LNCaP clone FGC (cell line): ENCODE measurements around the gene PDPR.
"Not testable (repeated sequence)": the region's sequence is repeated elsewhere in the genome, so short reads cannot be mapped to it uniquely, and the experiment has no call there.

Experiments
- DNase-seq: peaks from one replicate; pipeline ENCODE4 v3.0.0-alpha.2; 2011; ENCODE audit warnings: low read depth
- H3K4me3 ChIP-seq: 2 replicates; pipeline ENCODE4 v1.5.1; 2011; ENCODE audit warnings: mild to moderate bottlenecking, low read depth, low read length, control low read depth

The PDPR gene

GRCh38 chr16:70113982-70114826 is at the start of gene PDPR:
Gene PDPR (plus strand): TSS chr16:70114332. CDS start chr16:70120493, 6,161 bp downstream.
- DNase-seq: peak; percentile 55
- peak within 1 kb of the TSS; percentile 72 for H3K4me3 ChIP-seq

GRCh38 chr16:70064841-70065370 is 49.2 kb upstream of the PDPR start:
- peak overlapping the region; percentile 78 for H3K4me3 ChIP-seq
- not testable (repeated sequence) for DNase-seq

- peak overlapping the region; percentile 78 for H3K4me3 ChIP-seq
- not testable (repeated sequence) for DNase-seq
Observed at GRCh38 chr16:70065376-70065745, 48.8 kb upstream of the PDPR start.

- peak; percentile 43 for DNase-seq
- H3K4me3 ChIP-seq: peak overlapping the region; percentile 78
Observed at GRCh38 chr16:70065746-70066658, 48.1 kb upstream of the PDPR start.

GRCh38 chr16:70066751-70067150 is 47.4 kb upstream of the PDPR start:
- peak overlapping the region; percentile 78 for H3K4me3 ChIP-seq
- not testable (repeated sequence) for DNase-seq

- not testable (repeated sequence) for DNase-seq, H3K4me3 ChIP-seq
Observed at GRCh38 chr16:70079081-70079480, 35.1 kb upstream of the PDPR start.

GRCh38 chr16:70081219-70081618 is 32.9 kb upstream of the PDPR start:
- not testable (repeated sequence) for DNase-seq, H3K4me3 ChIP-seq

GRCh38 chr16:70083931-70084330 is 30.2 kb upstream of the PDPR start:
- DNase-seq, H3K4me3 ChIP-seq: not testable (repeated sequence)

GRCh38 chr16:70088160-70088559 is 26.0 kb upstream of the PDPR start:
- not testable (repeated sequence) for DNase-seq, H3K4me3 ChIP-seq

GRCh38 chr16:70088877-70089276 is 25.3 kb upstream of the PDPR start:
- DNase-seq, H3K4me3 ChIP-seq: not testable (repeated sequence)

- H3K4me3 ChIP-seq, DNase-seq: not testable (repeated sequence)
Observed at GRCh38 chr16:70089289-70089688, 24.8 kb upstream of the PDPR start.

- not testable (repeated sequence) for DNase-seq, H3K4me3 ChIP-seq
Observed at GRCh38 chr16:70091104-70091503, 23.0 kb upstream of the PDPR start.

- not testable (repeated sequence) for H3K4me3 ChIP-seq, DNase-seq
Observed at GRCh38 chr16:70094096-70094495, 20.0 kb upstream of the PDPR start.

GRCh38 chr16:70109583-70110279 is 4.4 kb upstream of the PDPR start:
- not testable (repeated sequence) for H3K4me3 ChIP-seq, DNase-seq

GRCh38 chr16:70112162-70112561 is 2.0 kb upstream of the PDPR start:
- not testable (repeated sequence) for DNase-seq, H3K4me3 ChIP-seq

GRCh38 chr16:70113599-70113981 is 542 bp upstream of the PDPR start:
- peak overlapping the region; percentile 72 for H3K4me3 ChIP-seq

GRCh38 chr16:70118354-70118753 is 4.2 kb downstream of the PDPR start:
- not testable (repeated sequence) for DNase-seq, H3K4me3 ChIP-seq

More at GRCh38 chr16:70113599-70113981, 542 bp upstream of the PDPR start:
- not testable (repeated sequence) for DNase-seq

GRCh38 chr16:70118776-70119175 is 4.6 kb downstream of the PDPR start:
- DNase-seq, H3K4me3 ChIP-seq: not testable (repeated sequence)

- not testable (repeated sequence) for DNase-seq, H3K4me3 ChIP-seq
Observed at GRCh38 chr16:70120398-70120797, 6.3 kb downstream of the PDPR start.
